ENCODE results near the gene GPR18.

Gene GPR18

DNA sequence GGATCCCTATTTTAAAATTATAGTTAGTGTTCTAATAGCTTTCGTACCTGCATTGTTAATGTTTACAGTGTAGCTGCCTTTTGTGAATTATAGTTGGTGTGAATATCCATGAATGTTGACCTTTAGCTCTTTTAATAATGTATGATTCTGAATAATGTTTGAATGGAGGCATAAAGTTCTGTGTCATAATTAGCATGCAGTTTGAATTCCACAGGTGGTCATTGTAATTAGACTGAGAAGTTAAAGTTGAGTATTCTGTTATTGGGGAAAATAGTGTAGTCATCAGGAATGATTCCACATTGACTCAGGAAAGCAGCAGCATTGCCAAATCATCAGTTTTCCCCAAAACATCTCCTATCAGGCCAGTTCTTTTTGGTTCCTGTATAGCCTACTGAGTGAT, 12.1 kb downstream of the GPR18 start:
- no peaks in the 10 kb centered on the region for H4K20me1 ChIP-seq (ENCODE audit: control insufficient read depth, insufficient read depth, low read depth, low read length)
- H3K9me2 ChIP-seq (replicated peaks; ENCODE audit: control insufficient read depth, low read length): no peaks in the 10 kb centered on the region
- no peaks in the 10 kb centered on the region for H3K79me2 ChIP-seq (ENCODE audit: control insufficient read depth, low read length)
- H3K4me2 ChIP-seq (ENCODE audit: low read length): no peak overlapping the region
- H3K27ac ChIP-seq (ENCODE audit: low read depth, low read length): no peak overlapping the region
- no peak overlapping the region for H3K4me3 ChIP-seq (ENCODE audit: low read length)
- H3F3A ChIP-seq (ENCODE audit: control insufficient read depth, insufficient read depth): peaks cover 9% of the 10 kb centered on the region; the same call in 1 of the 2 replicates
- H3K27me3 ChIP-seq (ENCODE audit: control insufficient read depth, low read length): no peaks in the 10 kb centered on the region
- TF ChIP-seq, protein P1, sequence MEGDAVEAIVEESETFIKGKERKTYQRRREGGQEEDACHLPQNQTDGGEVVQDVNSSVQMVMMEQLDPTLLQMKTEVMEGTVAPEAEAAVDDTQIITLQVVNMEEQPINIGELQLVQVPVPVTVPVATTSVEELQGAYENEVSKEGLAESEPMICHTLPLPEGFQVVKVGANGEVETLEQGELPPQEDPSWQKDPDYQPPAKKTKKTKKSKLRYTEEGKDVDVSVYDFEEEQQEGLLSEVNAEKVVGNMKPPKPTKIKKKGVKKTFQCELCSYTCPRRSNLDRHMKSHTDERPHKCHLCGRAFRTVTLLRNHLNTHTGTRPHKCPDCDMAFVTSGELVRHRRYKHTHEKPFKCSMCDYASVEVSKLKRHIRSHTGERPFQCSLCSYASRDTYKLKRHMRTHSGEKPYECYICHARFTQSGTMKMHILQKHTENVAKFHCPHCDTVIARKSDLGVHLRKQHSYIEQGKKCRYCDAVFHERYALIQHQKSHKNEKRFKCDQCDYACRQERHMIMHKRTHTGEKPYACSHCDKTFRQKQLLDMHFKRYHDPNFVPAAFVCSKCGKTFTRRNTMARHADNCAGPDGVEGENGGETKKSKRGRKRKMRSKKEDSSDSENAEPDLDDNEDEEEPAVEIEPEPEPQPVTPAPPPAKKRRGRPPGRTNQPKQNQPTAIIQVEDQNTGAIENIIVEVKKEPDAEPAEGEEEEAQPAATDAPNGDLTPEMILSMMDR (IDR thresholded peaks at IDR 0.05; ENCODE audit: low read depth, low read length, poor library complexity, severe bottlenecking): no peak
- TF ChIP-seq EZH2phosphoT487 (IDR thresholded peaks at IDR 0.05; ENCODE audit: borderline replicate concordance, low read length): no peak
- peaks cover 20% of the 10 kb centered on the region for H3K36me3 ChIP-seq (ENCODE audit: control insufficient read depth, low read length)
- no peaks in the 10 kb centered on the region for H3K4me1 ChIP-seq (ENCODE audit: control insufficient read depth, low read length)
- H3K9me3 ChIP-seq (ENCODE audit: control insufficient read depth, insufficient read depth, low read length): no peaks in the 10 kb centered on the region

GRCh38 chr13:99237981-99238662, 20.1 kb downstream of the GPR18 start:
- no peaks in the 10 kb centered on the region for H3K27me3 ChIP-seq (ENCODE audit: control insufficient read depth, low read length)
- H3K4me1 ChIP-seq (ENCODE audit: control insufficient read depth, low read length): peaks cover 43% of the 10 kb centered on the region
- H3K4me3 ChIP-seq (ENCODE audit: low read length): no peak overlapping the region
- H3K79me2 ChIP-seq (ENCODE audit: control insufficient read depth, low read length): peaks cover 27% of the 10 kb centered on the region
- H3K9me2 ChIP-seq (replicated peaks; ENCODE audit: control insufficient read depth, low read length): no peaks in the 10 kb centered on the region
- no peaks in the 10 kb centered on the region for H4K20me1 ChIP-seq (ENCODE audit: control insufficient read depth, insufficient read depth, low read depth, low read length)
- H3K27ac ChIP-seq (ENCODE audit: low read depth, low read length): no peak overlapping the region
- no peaks in the 10 kb centered on the region for H3F3A ChIP-seq (ENCODE audit: control insufficient read depth, insufficient read depth)
- no peaks in the 10 kb centered on the region for H3K9me3 ChIP-seq (ENCODE audit: control insufficient read depth, insufficient read depth, low read length)
- TF ChIP-seq, protein P1 (IDR thresholded peaks at IDR 0.05; ENCODE audit: low read depth, low read length, poor library complexity, severe bottlenecking): no peak
- no peak for TF ChIP-seq EZH2phosphoT487 (IDR thresholded peaks at IDR 0.05; ENCODE audit: borderline replicate concordance, low read length)
- peak overlapping the region; percentile 17 for H3K4me2 ChIP-seq (ENCODE audit: low read length)
- H3K36me3 ChIP-seq (ENCODE audit: control insufficient read depth, low read length): peaks cover 29% of the 10 kb centered on the region

DNA sequence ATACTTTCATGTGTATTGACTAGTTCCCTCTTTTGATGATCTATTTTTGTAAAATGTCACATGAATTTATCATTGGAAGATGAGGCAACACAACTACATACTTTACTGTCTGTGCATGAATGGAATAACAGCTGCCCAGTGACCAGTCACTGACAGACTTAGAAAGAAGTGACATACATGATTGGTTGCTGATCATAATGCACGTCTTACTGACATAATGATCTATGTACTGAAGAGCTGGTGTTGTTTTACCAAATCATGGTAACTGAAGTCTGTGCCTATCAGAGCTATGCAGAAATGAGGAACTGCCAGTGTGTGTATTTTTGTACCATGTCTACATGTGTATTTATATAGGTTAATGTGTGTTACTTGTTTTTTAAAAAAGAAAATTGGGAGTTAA, 26.5 kb downstream of the GPR18 start:
- Histone ChIP-seq H3K79me2 (ENCODE audit: control insufficient read depth, low read length) (peaks cover 88% of the 10 kb centered on the region), H3K36me3 (ENCODE audit: control insufficient read depth, low read length) (0 out of 2 replicates have a peak, but pooled peaks cover 3% of the 10 kb centered on the region), H4K20me1 (ENCODE audit: control insufficient read depth, insufficient read depth, low read depth, low read length) (no peaks in the 10 kb centered on the region), H3K4me1 (ENCODE audit: control insufficient read depth, low read length) (peaks cover 94% of the 10 kb centered on the region), H3K27ac (ENCODE audit: low read depth, low read length) (peak overlapping the region; percentile 89), H3K9me2 (replicated peaks; ENCODE audit: control insufficient read depth, low read length) (no peaks in the 10 kb centered on the region), H3F3A (ENCODE audit: control insufficient read depth, insufficient read depth) (peaks cover 15% of the 10 kb centered on the region), H3K4me2 (ENCODE audit: low read length) (peak overlapping the region; percentile 99), H3K9me3 (ENCODE audit: control insufficient read depth, insufficient read depth, low read length) (no peaks in the 10 kb centered on the region), H3K27me3 (ENCODE audit: control insufficient read depth, low read length) (no peaks in the 10 kb centered on the region), H3K4me3 (ENCODE audit: low read length) (peak overlapping the region; percentile 63)
- TF ChIP-seq, protein P1 (IDR thresholded peaks at IDR 0.05; ENCODE audit: low read depth, low read length, poor library complexity, severe bottlenecking): no peak
- no peak for TF ChIP-seq EZH2phosphoT487 (IDR thresholded peaks at IDR 0.05; ENCODE audit: borderline replicate concordance, low read length)
